Activated T-helper 1 cell treated with anti-CD3 and anti-CD28 coated beads, Interleukin-12 subunit alpha, Interleukin-12 subunit beta, Interleukin-2, Interleukin-4 antibody, amounts not matched to agents 30 ng/mL and 10 ng/mL and 1 ng/mL, durations not matched to agents 14 hours and 24 hours and 36 hours (primary cell): Measurements from ENCODE around the gene COPRS. TPM values are rescaled to one million over a fixed set of nuclear protein-coding genes. Genes with fewer than 3 reads are reported as not detected.

Experiments used
- DNase-seq: peaks from one replicate; pipeline ENCODE4 v3.0.0; 2021; ENCODE audit warnings: low spot score
- H3K27ac Mint-ChIP-seq: one replicate; pipeline ENCODE4 v1.8.0; 2021; ENCODE audit warnings: mild to moderate bottlenecking, mixed read lengths
- H3K27me3 Mint-ChIP-seq: one replicate; pipeline ENCODE4 v1.8.0; 2022; ENCODE audit warnings: mild to moderate bottlenecking, moderate library complexity, mixed read lengths; ENCODE audit not compliant: insufficient read depth
- H3K36me3 Mint-ChIP-seq: one replicate; pipeline ENCODE4 v1.8.0; 2021; ENCODE audit warnings: low read depth, mixed read lengths
- H3K4me1 Mint-ChIP-seq: one replicate; pipeline ENCODE4 v1.8.0; 2021; ENCODE audit warnings: low read depth, mixed read lengths
- H3K4me3 Mint-ChIP-seq: one replicate; pipeline ENCODE4 v1.8.0; 2021; ENCODE audit warnings: mild to moderate bottlenecking, moderate library complexity, mixed read lengths
- H3K9me3 Mint-ChIP-seq: one replicate; pipeline ENCODE4 v1.8.0; 2021; ENCODE audit warnings: mixed read lengths
- intact Hi-C: fragments of 100-400 bp; cut with micrococcal nuclease; formaldehyde crosslinking; loops from one replicate; pipeline ENCODE4 v1.15.1; 2024
- total RNA-seq: library from RNA; stranded (reverse); gene quantifications from 2 replicates; pipeline ENCODE4 v1.2.3, GENCODE V29; 2022

COPRS gene
- total RNA-seq, 1 donor from 2014 or later = 64.6 TPM

GRCh38 chr17:31875081-31875480 lies 16.0 kb upstream of the COPRS start:
- Mint-ChIP-seq H3K27me3 (no peaks in the 10 kb centered on the region), H3K36me3 (peaks cover 41% of the 10 kb centered on the region), H3K27ac (no peak overlapping the region), H3K4me1 (peaks cover 13% of the 10 kb centered on the region), H3K9me3 (no peaks in the 10 kb centered on the region), H3K4me3 (no peak overlapping the region)
- intact Hi-C loops = no loop called here
- DNase-seq = no peak

DNA sequence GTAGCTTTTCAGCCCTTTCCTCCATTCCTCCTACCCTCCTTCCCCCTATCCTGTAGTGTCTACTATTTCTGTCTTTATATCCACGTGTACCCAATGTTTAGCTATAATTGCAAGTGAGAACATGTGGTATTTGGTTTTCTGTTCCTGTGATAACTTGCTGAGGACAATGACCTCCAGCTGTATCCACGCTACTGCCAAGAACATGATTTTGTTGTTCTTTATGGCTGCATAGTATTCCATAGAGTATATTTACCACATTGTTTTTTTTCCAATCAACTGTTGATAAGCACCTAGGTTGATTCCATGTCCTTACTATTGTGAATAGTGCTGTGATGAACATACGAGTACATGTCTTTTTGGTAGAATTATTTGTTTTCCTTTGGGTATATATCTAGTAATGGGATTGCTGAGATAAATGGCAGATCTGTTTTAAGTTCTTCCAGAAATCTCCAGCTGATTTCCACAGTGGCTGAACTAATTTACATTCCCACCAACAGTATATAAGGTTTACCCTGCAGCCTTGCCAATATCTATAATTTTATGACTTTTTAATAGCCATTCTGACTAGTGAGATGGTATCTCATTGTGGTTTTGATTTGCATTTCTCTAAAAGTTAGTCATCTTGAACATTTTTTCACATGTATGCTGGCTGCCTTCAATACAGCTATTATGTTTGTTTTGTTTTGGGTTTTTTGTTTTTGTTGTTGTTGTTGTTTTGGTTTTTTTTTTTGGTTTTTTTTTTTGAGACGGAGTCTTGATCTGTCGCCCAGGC lies 10.9 kb upstream of the COPRS start:
- peak overlapping the region; percentile 19 for H3K27ac Mint-ChIP-seq
- peaks cover 44% of the 10 kb centered on the region for H3K36me3 Mint-ChIP-seq
- no peaks in the 10 kb centered on the region for H3K9me3 Mint-ChIP-seq
- no peaks in the 10 kb centered on the region for H3K4me1 Mint-ChIP-seq
- no peaks in the 10 kb centered on the region for H3K27me3 Mint-ChIP-seq
- H3K4me3 Mint-ChIP-seq = no peak overlapping the region
- DNase-seq = no peak
- intact Hi-C loops = no loop called here

DNA sequence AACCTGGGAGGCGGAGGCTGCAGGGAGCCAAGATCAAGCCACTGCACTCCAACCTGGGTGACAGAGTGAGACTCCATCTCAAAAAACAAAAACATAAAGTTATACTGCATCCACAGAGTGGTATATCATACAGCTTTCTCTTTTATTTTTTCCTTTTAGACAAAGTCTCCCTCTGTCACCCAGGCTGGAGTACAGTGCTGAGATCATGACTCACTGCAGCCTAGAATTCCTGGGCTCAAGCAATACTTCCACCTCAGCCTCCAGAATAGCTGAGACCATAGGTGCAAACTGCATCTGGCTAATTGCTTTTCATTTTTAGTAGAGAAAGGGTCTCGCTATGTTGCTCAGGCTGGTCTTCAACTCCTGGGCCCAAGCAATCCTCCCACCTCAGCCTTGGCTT lies 10.0 kb upstream of the COPRS start:
- Mint-ChIP-seq H3K4me1 (no peaks in the 10 kb centered on the region), H3K36me3 (peaks cover 47% of the 10 kb centered on the region), H3K27me3 (no peaks in the 10 kb centered on the region), H3K4me3 (no peak overlapping the region), H3K27ac (no peak overlapping the region), H3K9me3 (no peaks in the 10 kb centered on the region)
- DNase-seq = no peak
- intact Hi-C loops = no loop called here

GRCh38 chr17:31859487-31860008 lies 504 bp upstream of the COPRS start:
- H3K27ac Mint-ChIP-seq = peak overlapping the region; percentile 82

DNA sequence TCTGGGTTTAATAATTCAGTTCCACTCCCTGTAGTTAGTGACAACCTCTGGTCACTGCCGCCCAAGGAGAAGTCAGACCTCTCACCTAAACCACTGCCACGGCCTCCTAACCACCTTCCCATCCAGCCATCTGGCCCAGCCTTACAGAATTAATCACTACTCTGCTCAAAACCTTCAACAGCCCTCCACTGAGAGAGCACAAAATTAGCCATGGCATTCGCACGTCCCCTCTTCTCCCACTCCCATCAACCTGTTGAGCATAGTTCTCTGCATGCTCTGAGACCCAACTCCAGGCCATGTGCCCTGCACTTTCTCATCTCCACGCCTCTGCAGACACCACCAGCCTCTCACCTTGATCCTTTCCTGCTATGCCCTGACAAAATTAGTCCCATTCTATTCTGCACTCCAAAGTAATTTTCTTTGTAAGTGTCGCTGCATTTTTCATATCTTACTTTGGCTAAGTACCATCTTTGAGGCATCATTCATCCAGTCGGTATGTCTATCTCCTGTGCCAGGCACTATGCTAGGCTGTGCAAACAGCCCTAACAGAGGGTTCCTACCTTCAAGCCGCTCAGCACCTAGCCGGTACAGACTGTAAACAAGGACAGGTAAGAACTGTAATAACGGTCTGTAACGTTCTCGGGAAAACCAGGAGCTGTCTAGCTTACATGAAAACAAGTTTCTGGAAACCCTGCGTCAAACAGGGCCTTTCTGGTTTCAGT lies 963 bp downstream of the COPRS start:
- Mint-ChIP-seq H3K9me3 (no peaks in the 10 kb centered on the region), H3K27ac (peak overlapping the region; percentile 79), H3K36me3 (peaks cover 14% of the 10 kb centered on the region), H3K4me1 (peaks cover 28% of the 10 kb centered on the region), H3K27me3 (peaks cover 2% of the 10 kb centered on the region), H3K4me3 (peak overlapping the region; percentile 83)
- intact Hi-C loops = loop anchor here (2.0 to 5.0 kb wide), 2 partner anchors 299 to 366 kb away; no protein-coding TSS in a partner anchor
- DNase-seq = no peak

More at GRCh38 chr17:31859487-31860008, 504 bp upstream of the COPRS start:
- DNase-seq = no peak
- intact Hi-C loops = loop anchor here (1.0 to 5.0 kb wide), 3 partner anchors 42 to 367 kb away; partner anchors contain the start of gene UTP6
- H3K9me3 Mint-ChIP-seq = no peaks in the 10 kb centered on the region
- peaks cover 22% of the 10 kb centered on the region for H3K36me3 Mint-ChIP-seq
- peaks cover 28% of the 10 kb centered on the region for H3K4me1 Mint-ChIP-seq
- H3K27me3 Mint-ChIP-seq = peaks cover 2% of the 10 kb centered on the region
- peak overlapping the region; percentile 82 for H3K4me3 Mint-ChIP-seq

GRCh38 chr17:31856750-31857149 lies 2.3 kb downstream of the COPRS start:
- no peaks in the 10 kb centered on the region for H3K9me3 Mint-ChIP-seq
- H3K4me1 Mint-ChIP-seq = peaks cover 28% of the 10 kb centered on the region
- peaks cover 18% of the 10 kb centered on the region for H3K36me3 Mint-ChIP-seq
- no peak overlapping the region for H3K27ac Mint-ChIP-seq
- H3K4me3 Mint-ChIP-seq = no peak overlapping the region
- intact Hi-C loops = loop anchor here (5.0 kb wide), 1 partner anchor 364 kb away; no protein-coding TSS in a partner anchor
- peaks cover 2% of the 10 kb centered on the region for H3K27me3 Mint-ChIP-seq
- DNase-seq = no peak

GRCh38 chr17:31854672-31855071 lies 4.4 kb downstream of the COPRS start:
- Mint-ChIP-seq H3K27ac (peak overlapping the region; percentile 54), H3K4me3 (no peak overlapping the region), H3K27me3 (peaks cover 2% of the 10 kb centered on the region), H3K4me1 (peaks cover 24% of the 10 kb centered on the region), H3K36me3 (peaks cover 18% of the 10 kb centered on the region), H3K9me3 (no peaks in the 10 kb centered on the region)
- DNase-seq = no peak
- intact Hi-C loops = loop anchor here (5.0 kb wide), 1 partner anchor 362 kb away; no protein-coding TSS in a partner anchor

DNA sequence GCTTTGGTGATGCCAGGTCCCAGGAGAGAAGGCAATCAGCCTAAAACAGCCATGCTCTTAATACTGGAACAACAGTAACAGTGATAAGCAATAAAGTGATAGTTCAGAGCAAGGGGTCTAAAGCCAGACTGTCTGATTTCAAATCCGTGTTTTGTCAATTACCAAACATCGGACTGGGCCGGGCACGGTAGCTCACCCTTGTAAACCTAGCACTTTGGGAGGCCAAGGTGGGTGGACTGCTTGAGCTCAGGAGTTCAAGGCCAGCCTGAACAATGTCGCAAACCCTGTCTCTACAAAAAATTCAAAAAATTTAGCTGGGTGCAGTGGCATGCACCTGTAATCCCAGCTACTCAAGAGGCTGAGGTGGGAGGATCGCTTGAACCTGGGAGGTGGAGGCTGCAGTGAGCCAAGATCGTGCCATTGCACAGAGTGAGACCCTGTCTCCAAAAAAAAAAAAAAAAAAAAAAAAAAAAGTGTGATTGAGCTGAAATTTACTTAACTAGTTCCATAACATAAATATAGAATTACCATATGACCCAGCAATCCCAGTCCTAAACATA lies 5.1 kb downstream of the COPRS start:
- Mint-ChIP-seq H3K4me1 (peaks cover 19% of the 10 kb centered on the region), H3K4me3 (no peak overlapping the region), H3K36me3 (peaks cover 18% of the 10 kb centered on the region), H3K27ac (no peak overlapping the region), H3K27me3 (peaks cover 2% of the 10 kb centered on the region), H3K9me3 (no peaks in the 10 kb centered on the region)
- DNase-seq = no peak
- intact Hi-C loops = no loop called here

DNA sequence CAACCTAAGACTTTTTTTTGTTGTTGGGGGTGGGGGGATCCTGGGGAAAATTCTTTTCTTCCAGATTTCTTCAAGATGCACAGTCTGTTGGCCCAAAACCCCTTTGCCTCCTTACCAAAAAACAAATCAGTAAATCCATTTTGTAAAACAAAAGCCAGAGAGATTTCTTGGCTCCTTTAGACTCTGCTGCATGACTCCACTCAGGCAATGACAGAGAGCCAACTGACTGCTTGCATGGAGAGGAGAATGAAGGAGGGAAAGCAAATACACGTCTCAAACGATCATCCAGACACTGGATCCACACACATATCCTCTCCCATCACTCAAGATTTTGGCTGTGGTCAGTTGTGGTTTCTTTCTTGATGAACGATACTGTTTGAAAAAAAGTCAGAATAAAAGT lies 13.8 kb downstream of the COPRS start:
- no peak overlapping the region for H3K27ac Mint-ChIP-seq
- intact Hi-C loops = no loop called here

DNA sequence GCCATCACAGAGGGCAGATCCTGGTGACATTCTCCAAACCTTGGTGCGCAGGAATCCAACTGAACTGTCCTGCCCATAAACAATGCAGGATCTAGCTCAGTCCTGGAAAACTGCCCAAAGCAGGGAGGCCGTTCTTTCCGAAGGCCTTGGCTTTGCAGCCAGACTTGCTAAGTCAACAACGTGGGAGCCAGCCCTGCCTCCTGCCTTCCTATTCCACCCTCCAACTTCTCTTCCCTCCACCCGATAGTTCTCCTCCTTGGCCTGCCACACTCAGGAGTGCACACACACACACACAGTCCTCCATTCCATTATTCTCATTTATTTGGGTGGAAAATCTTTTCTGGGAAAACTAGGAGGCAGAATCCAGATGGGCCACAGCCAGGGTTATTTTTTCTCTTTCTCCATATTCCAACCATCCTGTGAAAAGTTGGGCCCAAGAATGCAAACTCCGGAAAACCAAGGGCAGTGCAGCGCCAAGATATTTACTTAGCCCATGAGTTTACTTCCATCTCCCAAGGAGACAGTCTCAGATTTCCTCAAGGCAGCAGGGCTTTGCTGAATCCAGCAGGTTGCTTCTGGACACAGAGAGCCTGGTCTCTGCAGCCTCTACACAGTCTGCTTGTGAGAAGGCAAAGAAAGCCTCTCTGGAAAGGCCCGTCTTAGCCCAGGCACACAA lies 15.8 kb downstream of the COPRS start:
- intact Hi-C loops = loop anchor here (5.0 kb wide), 1 partner anchor 311 kb away; no protein-coding TSS in a partner anchor
- DNase-seq = no peak
- Mint-ChIP-seq H3K36me3 (no peaks in the 10 kb centered on the region), H3K9me3 (no peaks in the 10 kb centered on the region), H3K27ac (no peak overlapping the region), H3K4me3 (no peak overlapping the region), H3K4me1 (no peaks in the 10 kb centered on the region), H3K27me3 (peaks cover 11% of the 10 kb centered on the region)

More for the DNA sequence above, 13.8 kb downstream of the COPRS start:
- no peak for DNase-seq
- H3K4me3 Mint-ChIP-seq = no peak overlapping the region
- H3K27me3 Mint-ChIP-seq = peaks cover 6% of the 10 kb centered on the region
- no peaks in the 10 kb centered on the region for H3K36me3 Mint-ChIP-seq
- no peaks in the 10 kb centered on the region for H3K4me1 Mint-ChIP-seq
- H3K9me3 Mint-ChIP-seq = no peaks in the 10 kb centered on the region

DNA sequence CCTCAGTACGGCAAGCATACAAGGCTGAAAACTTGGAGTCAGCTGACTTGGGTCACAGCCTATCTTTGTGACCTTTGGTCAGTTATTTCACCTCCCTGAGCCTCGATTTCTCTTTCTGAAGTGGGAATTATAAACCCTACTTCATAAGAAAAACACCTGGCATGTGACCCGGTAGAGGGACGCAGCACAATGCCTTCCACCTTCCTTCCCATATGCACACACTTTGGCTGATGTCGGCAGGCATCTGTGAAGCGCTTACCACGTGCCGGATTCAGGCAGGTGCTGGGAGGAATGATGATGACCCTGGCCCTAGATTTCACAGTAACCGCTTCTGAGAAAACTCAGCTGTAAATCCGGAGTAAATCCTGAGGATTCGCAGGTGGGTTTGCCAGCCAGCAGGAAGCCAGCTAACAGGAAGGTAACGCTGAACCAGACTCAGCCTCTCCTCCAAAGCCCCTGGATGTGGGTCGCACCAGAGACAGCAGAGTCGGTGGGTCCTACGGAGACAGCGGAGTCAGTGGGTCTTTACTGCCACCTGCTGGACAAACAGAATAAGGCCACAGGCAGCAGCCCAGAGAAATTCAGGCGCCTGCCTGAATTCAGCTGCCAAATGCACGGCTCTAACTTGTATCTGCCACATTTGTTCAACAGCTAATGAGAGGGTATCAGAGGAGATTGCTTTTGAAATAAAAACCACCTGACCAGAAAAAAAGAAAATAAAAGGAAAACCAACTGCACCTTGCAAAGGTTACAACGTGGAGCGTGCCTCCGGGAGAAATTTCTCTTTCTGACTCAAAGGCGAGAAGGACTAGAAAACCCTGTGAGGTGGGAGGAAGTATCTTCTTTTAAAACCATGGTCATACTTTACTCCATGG lies 16.6 kb downstream of the COPRS start:
- peak; percentile 39 for DNase-seq
- H3K27ac Mint-ChIP-seq = no peak overlapping the region
- no peaks in the 10 kb centered on the region for H3K36me3 Mint-ChIP-seq
- intact Hi-C loops = loop anchor here (1.0 to 5.0 kb wide), 3 partner anchors 284 to 405 kb away; no protein-coding TSS in a partner anchor
- peaks cover 13% of the 10 kb centered on the region for H3K27me3 Mint-ChIP-seq
- no peaks in the 10 kb centered on the region for H3K4me1 Mint-ChIP-seq
- no peak overlapping the region for H3K4me3 Mint-ChIP-seq
- H3K9me3 Mint-ChIP-seq = no peaks in the 10 kb centered on the region
